HepG2 (cell line): ENCODE results near the gene NEK6. TPM values are rescaled to one million over a fixed set of nuclear protein-coding genes. Genes with fewer than 3 reads are reported as not detected.

ENCODE experiments used
- ATAC-seq: fragments of 200-7000 bp; cut with Tn5 transposase; 3 replicates; pipeline ENCODE4 v1.9.1; 2020; ENCODE audit warnings: mild to moderate bottlenecking, moderate library complexity
- BruUV-seq: library from RNA; stranded (reverse); fragments of 400-500 nt; replicated peaks from 2 replicates; lab custom pipeline; 2021; lab: Mats Ljungman, UMichigan
- CTCF ChIA-PET: fragments of 300-600 bp; formaldehyde crosslinking; extraction: SDS; loops from one replicate; lab custom pipeline; 2021; ENCODE audit warnings: low total read pairs, inconsistent platforms, low intra/inter-chr PET ratio; lab: Yijun Ruan, JAX
- POLR2A ChIA-PET: fragments of 350-600 bp; sonication (Branson Sonifier 250); formaldehyde crosslinking; loops from one replicate; lab custom pipeline; 2020; ENCODE audit warnings: antibody characterized with exemption, inconsistent platforms; lab: Yijun Ruan, JAX
- DNase-seq: peaks from one replicate; pipeline ENCODE4 v3.0.0-alpha.2; 2015; ENCODE audit warnings: low spot score
- FAIRE-seq: peaks from 3 replicates; lab custom pipeline; 2011; peaks lifted over from hg19 to GRCh38; lab: Jason Lieb, UNC
- H2AFZ ChIP-seq: one replicate; pipeline ENCODE4 v1.6.1; 2011; ENCODE audit warnings: low read length, inconsistent platforms
- H3K27ac ChIP-seq: fragments of 300-600 bp; 3 replicates; pipeline ENCODE4 v1.8.0; 2011; ENCODE audit warnings: mixed run types, mild to moderate bottlenecking, mixed read lengths, low read length, inconsistent platforms; ENCODE audit not compliant: insufficient read depth; ENCODE audit errors: extremely low read length
- H3K27me3 ChIP-seq, 2 experiments: fragments of 200-600 bp in 1 of 2; 2 replicates in 1 of 2; 3 replicates in 1 of 2; pipeline versions ENCODE4 v1.6.0 to v1.8.0; 2011; ENCODE audit warnings: low read length in 2 of 2, mild to moderate bottlenecking in 2 of 2, moderate library complexity in 2 of 2, inconsistent platforms in 1 of 2; ENCODE audit not compliant: insufficient read depth in 2 of 2, control insufficient read depth in 1 of 2
- H3K36me3 ChIP-seq, 2 experiments: fragments of 200-600 bp in 1 of 2; replicated peaks in 1 of 2; 2 replicates in 1 of 2; 3 replicates in 1 of 2; pipeline versions ENCODE4 v1.5.1 to v1.8.0; 2011; ENCODE audit warnings: low read length in 2 of 2, inconsistent platforms in 1 of 2; ENCODE audit not compliant: insufficient read depth in 2 of 2, control insufficient read depth in 1 of 2
- H3K4me1 ChIP-seq: 2 replicates; pipeline ENCODE4 v1.5.1; 2012; ENCODE audit warnings: low read length, inconsistent platforms; ENCODE audit not compliant: insufficient read depth
- H3K4me2 ChIP-seq: 2 replicates; pipeline ENCODE4 v1.6.0; 2011; ENCODE audit warnings: low read depth, low read length, inconsistent platforms
- H3K4me3 ChIP-seq, 3 experiments: fragments of 200-600 bp in 1 of 3; sonication (generic), shearing (Covaris generic) in 1 of 3; replicated peaks in 1 of 3; 2 replicates each; pipeline ENCODE4 v1.5.1; 2011 to 2016; ENCODE audit warnings: low read length in 3 of 3, inconsistent platforms in 2 of 3, low read depth in 2 of 3, mild to moderate bottlenecking in 2 of 3, control low read depth in 1 of 3, mixed read lengths in 1 of 3; ENCODE audit not compliant: insufficient read depth in 1 of 3
- H3K79me2 ChIP-seq: one replicate; pipeline ENCODE4 v1.6.1; 2011; ENCODE audit warnings: low read length, inconsistent platforms; ENCODE audit not compliant: insufficient read depth
- H3K9ac ChIP-seq: 2 replicates; pipeline ENCODE4 v1.6.0; 2011; ENCODE audit warnings: mild to moderate bottlenecking, low read depth, low read length, inconsistent platforms; ENCODE audit not compliant: insufficient read depth
- H3K9me3 ChIP-seq: 2 replicates; pipeline ENCODE4 v1.5.1; 2012; ENCODE audit warnings: mild to moderate bottlenecking, low read length
- H4K20me1 ChIP-seq: 2 replicates; pipeline ENCODE4 v1.6.0; 2011; ENCODE audit warnings: inconsistent platforms, mild to moderate bottlenecking, low read length, moderate library complexity; ENCODE audit not compliant: insufficient read depth
- FOXA1 ChIP-seq, 2 experiments: fragments of 450-650 bp in 1 of 2; sonication (generic) in 1 of 2; formaldehyde crosslinking in 1 of 2; IDR thresholded peaks; 2 replicates each; pipeline versions ENCODE4 v1.4.0 to v1.6.1; 2016 to 2020; ENCODE audit warnings: missing genetic modification reagents in 1 of 2
- ZBTB7B ChIP-seq: sonication (generic); formaldehyde crosslinking; IDR thresholded peaks from 2 replicates; pipeline ENCODE4 v1.4.0; 2020; ENCODE audit warnings: missing genetic modification reagents
- ZNF503 ChIP-seq: sonication (generic); formaldehyde crosslinking; IDR thresholded peaks from 2 replicates; pipeline ENCODE4 v1.4.0; 2020; ENCODE audit warnings: missing genetic modification reagents
- ZNF687 ChIP-seq: sonication (generic); formaldehyde crosslinking; IDR thresholded peaks from 2 replicates; pipeline ENCODE4 v1.5.1; 2020; ENCODE audit warnings: mild to moderate bottlenecking, missing genetic modification reagents, moderate library complexity
- WGBS: methylation state at CpG from one replicate; pipeline ENCODE4 v1.1.6; 2017; ENCODE audit warnings: low lambda C conversion rate; 5-methylcytosine and 5-hydroxymethylcytosine counted together
- in situ Hi-C: cut with HindIII; loops from 2 replicates; pipeline ENCODE4 v1.10.0; 2017; ENCODE audit warnings: low pct_unique_long_range_greater_than_20kb; ENCODE audit not compliant: extremely low pct_ligation_motif_present
- intact Hi-C: fragments of 100-400 bp; cut with micrococcal nuclease; formaldehyde crosslinking; loops from one replicate; pipeline ENCODE4 v1.10.0; 2022; ENCODE audit not compliant: unreplicated experiment
- polyA plus RNA-seq, 8 experiments: library from polyadenylated mRNA; depleted of rRNA in 3 of 8; stranded (reverse) in 7 of 8; unstranded in 1 of 8; fragments of >200 nt; fragmentation: Illumina TruSeq in 4 of 8; extraction: Trizol in 4 of 8; gene quantifications; 2 replicates each; pipeline versions ENCODE4 v1.2.1 to v1.2.3, GENCODE V29; 2011 to 2016; ENCODE audit warnings: low read depth in 4 of 8, missing spikeins in 1 of 8, mixed read lengths in 1 of 8; ENCODE audit not compliant: insufficient read depth in 1 of 8
- total RNA-seq, 5 experiments: library from RNA; depleted of rRNA; stranded (reverse); fragments of >200 nt; fragmentation: Illumina TruSeq; extraction: Trizol; gene quantifications; 2 replicates each; pipeline ENCODE4 v1.2.3, GENCODE V29; 2016; ENCODE audit warnings: low read depth in 1 of 5
- TF ChIP-seq, protein P1 (sequence below): IDR thresholded peaks from 2 replicates; pipeline ENCODE4 v1.6.1; 2016; ENCODE audit warnings: mild to moderate bottlenecking
- TF ChIP-seq, protein P2 (sequence below): sonication (generic); formaldehyde crosslinking; IDR thresholded peaks from 2 replicates; pipeline ENCODE4 v1.4.0; 2020; ENCODE audit warnings: missing genetic modification reagents, borderline replicate concordance

The NEK6 gene
- total and polyA plus RNA-seq, 2 of the 13 experiments (the other 11 are each of a cell fraction or from before 2014, with no cell fraction given): 30.4 to 119 TPM

- TF ChIP-seq, protein P1, sequence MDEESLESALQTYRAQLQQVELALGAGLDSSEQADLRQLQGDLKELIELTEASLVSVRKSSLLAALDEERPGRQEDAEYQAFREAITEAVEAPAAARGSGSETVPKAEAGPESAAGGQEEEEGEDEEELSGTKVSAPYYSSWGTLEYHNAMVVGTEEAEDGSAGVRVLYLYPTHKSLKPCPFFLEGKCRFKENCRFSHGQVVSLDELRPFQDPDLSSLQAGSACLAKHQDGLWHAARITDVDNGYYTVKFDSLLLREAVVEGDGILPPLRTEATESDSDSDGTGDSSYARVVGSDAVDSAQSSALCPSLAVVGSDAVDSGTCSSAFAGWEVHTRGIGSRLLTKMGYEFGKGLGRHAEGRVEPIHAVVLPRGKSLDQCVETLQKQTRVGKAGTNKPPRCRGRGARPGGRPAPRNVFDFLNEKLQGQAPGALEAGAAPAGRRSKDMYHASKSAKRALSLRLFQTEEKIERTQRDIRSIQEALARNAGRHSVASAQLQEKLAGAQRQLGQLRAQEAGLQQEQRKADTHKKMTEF (CRISPR knock-in tag): 0 out of 2 replicates have a peak, but pooled peaks have one; percentile 10
- peak; percentile 43; the same call in 1 of the 2 replicates for TF ChIP-seq ZBTB7B (CRISPR knock-in tag)
- no peak for TF ChIP-seq FOXA1 (IDR thresholded peaks at IDR 0.05)
- TF ChIP-seq FOXA1 (CRISPR knock-in tag; IDR thresholded peaks at IDR 0.05): peak; percentile 64
- no peak for TF ChIP-seq ZNF503 (CRISPR knock-in tag)
Observed at GRCh38 chr9:124390794-124391658, 133.3 kb downstream of the NEK6 start (continued).

GRCh38 chr9:124392254-124392870 is 134.6 kb downstream of the NEK6 start:
- Histone ChIP-seq H3K27me3 (no peaks in the 10 kb centered on the region), H2AFZ (no peak overlapping the region), H3K4me3 (no peak overlapping the region), H3K36me3 (peaks cover 7 to 29% of the 10 kb centered on the region in 2 experiments), H4K20me1 (no peaks in the 10 kb centered on the region), H3K9ac (no peak overlapping the region), H3K79me2 (peaks cover 95% of the 10 kb centered on the region), H3K4me2 (no peak overlapping the region), H3K27ac (peak overlapping the region; percentile 17), H3K9me3 (no peaks in the 10 kb centered on the region), H3K4me1 (peaks cover 60% of the 10 kb centered on the region)
- in situ Hi-C loops (no loop called here), intact Hi-C loops (loop anchor here (5.0 kb wide), 1 partner anchor 260 kb away; no protein-coding TSS in a partner anchor)
- no peak for ATAC-seq
- ChIA-PET POLR2A (no interaction called here), CTCF (no interaction called here)
- FAIRE-seq: no peak
- 0 out of 2 replicates have a peak, but pooled peaks have one; percentile 30 for TF ChIP-seq ZNF687 (CRISPR knock-in tag)
- TF ChIP-seq, protein P2, sequence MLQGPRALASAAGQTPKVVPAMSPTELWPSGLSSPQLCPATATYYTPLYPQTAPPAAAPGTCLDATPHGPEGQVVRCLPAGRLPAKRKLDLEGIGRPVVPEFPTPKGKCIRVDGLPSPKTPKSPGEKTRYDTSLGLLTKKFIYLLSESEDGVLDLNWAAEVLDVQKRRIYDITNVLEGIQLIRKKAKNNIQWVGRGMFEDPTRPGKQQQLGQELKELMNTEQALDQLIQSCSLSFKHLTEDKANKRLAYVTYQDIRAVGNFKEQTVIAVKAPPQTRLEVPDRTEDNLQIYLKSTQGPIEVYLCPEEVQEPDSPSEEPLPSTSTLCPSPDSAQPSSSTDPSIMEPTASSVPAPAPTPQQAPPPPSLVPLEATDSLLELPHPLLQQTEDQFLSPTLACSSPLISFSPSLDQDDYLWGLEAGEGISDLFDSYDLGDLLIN (CRISPR knock-in tag): no peak
- 95% methylated on average over 10 of the region's 12 CpGs for WGBS
- no TSS peak for BruUV-seq
- DNase-seq: no peak
